RWPE2 (cell line): ENCODE data around the gene MMP23B.

Experiments
- ATAC-seq: fragments of 200-7000 bp; cut with Tn5 transposase; 3 replicates; pipeline ENCODE4 v1.9.1; 2021; ENCODE audit warnings: low read depth
- DNase-seq: peaks from one replicate; pipeline ENCODE4 v3.0.0-alpha.2; 2020; ENCODE audit warnings: low spot score
- H3K27ac ChIP-seq: fragments of 450-650 bp; 2 replicates; pipeline ENCODE4 v1.5.1; 2017; ENCODE audit warnings: mild to moderate bottlenecking; ENCODE audit not compliant: poor library complexity, severe bottlenecking
- H3K27me3 ChIP-seq: fragments of 250-450 bp; sonication (Bioruptor Pico); 2 replicates; pipeline ENCODE4 v1.5.1; 2021; ENCODE audit warnings: mild to moderate bottlenecking, moderate library complexity; ENCODE audit not compliant: insufficient read depth, poor library complexity, severe bottlenecking
- H3K36me3 ChIP-seq: fragments of 250-450 bp; sonication (Bioruptor Pico); 2 replicates; pipeline ENCODE4 v1.5.1; 2020; ENCODE audit warnings: low read depth, mild to moderate bottlenecking, moderate library complexity
- H3K4me1 ChIP-seq: fragments of 250-450 bp; sonication (Bioruptor Pico); 2 replicates; pipeline ENCODE4 v1.5.1; 2021; ENCODE audit warnings: mild to moderate bottlenecking, moderate library complexity; ENCODE audit not compliant: insufficient read depth, poor library complexity, severe bottlenecking
- H3K4me3 ChIP-seq: fragments of 250-450 bp; sonication (Bioruptor Pico); 2 replicates; pipeline ENCODE4 v1.5.1; 2021; ENCODE audit warnings: mild to moderate bottlenecking, moderate library complexity; ENCODE audit not compliant: severe bottlenecking
- H3K9me3 ChIP-seq: fragments of 250-450 bp; sonication (Bioruptor Pico); 2 replicates; pipeline ENCODE4 v1.5.1; 2021; ENCODE audit warnings: mild to moderate bottlenecking, moderate library complexity; ENCODE audit not compliant: severe bottlenecking
- CTCF ChIP-seq: fragments of 450-650 bp; IDR thresholded peaks from one replicate; pipeline ENCODE4 v1.5.1; 2017; ENCODE audit warnings: mild to moderate bottlenecking, moderate library complexity; ENCODE audit not compliant: poor library complexity, severe bottlenecking

MMP23B gene

GRCh38 chr1:1598051-1598719, 33.8 kb upstream of the MMP23B start:
- DNase-seq: peak; percentile 68
- Histone ChIP-seq H3K36me3 (no peaks in the 10 kb centered on the region), H3K4me1 (no peaks in the 10 kb centered on the region), H3K27me3 (no peaks in the 10 kb centered on the region), H3K27ac (no peak overlapping the region), H3K4me3 (no peak overlapping the region), H3K9me3 (no peaks in the 10 kb centered on the region)
- no peak for TF ChIP-seq CTCF
- no peak for ATAC-seq

- no peaks in the 10 kb centered on the region for H3K4me1 ChIP-seq
- peak; percentile 66 for DNase-seq
- no peak overlapping the region for H3K4me3 ChIP-seq
- H3K27me3 ChIP-seq: no peaks in the 10 kb centered on the region
- no peak for TF ChIP-seq CTCF
- H3K36me3 ChIP-seq: no peaks in the 10 kb centered on the region
- H3K27ac ChIP-seq: no peak overlapping the region
- no peak for ATAC-seq
- no peaks in the 10 kb centered on the region for H3K9me3 ChIP-seq
Observed at GRCh38 chr1:1598720-1599029, 33.3 kb upstream of the MMP23B start.

- no peak for TF ChIP-seq CTCF
- DNase-seq (no peak), ATAC-seq (peak; percentile 40; the same call in 2 of the 3 replicates)
- no peaks in the 10 kb centered on the region for H3K27me3 ChIP-seq
- H3K9me3 ChIP-seq: no peaks in the 10 kb centered on the region
- no peaks in the 10 kb centered on the region for H3K4me1 ChIP-seq
- H3K4me3 ChIP-seq: peak overlapping the region; percentile 48
- no peaks in the 10 kb centered on the region for H3K36me3 ChIP-seq
- H3K27ac ChIP-seq: no peak overlapping the region
Observed at GRCh38 chr1:1599030-1599934, 32.7 kb upstream of the MMP23B start.

- Histone ChIP-seq H3K4me3 (peak within 1 kb of the TSS; percentile 48), H3K9me3 (no peaks in the 10 kb centered on the region), H3K36me3 (no peaks in the 10 kb centered on the region), H3K4me1 (no peaks in the 10 kb centered on the region), H3K27ac (no peak within 1 kb of the TSS), H3K27me3 (no peaks in the 10 kb centered on the region)
- ATAC-seq: peak; percentile 15; the same call in 2 of the 3 replicates
- peak; percentile 57 for DNase-seq
- no peak for TF ChIP-seq CTCF
Observed at GRCh38 chr1:1599935-1600860, 31.8 kb upstream of the MMP23B start, which contains the start of gene FNDC10. Gene FNDC10 (minus strand): TSS chr1:1600135. CDS start chr1:1600015, 120 bp downstream.
